H9 (cell line): ENCODE results near the gene HLA-A. TPM values are rescaled to one million over a fixed set of nuclear protein-coding genes. Genes with fewer than 3 reads are reported as not detected.

Experiments used
- DNase-seq: peaks from one replicate; pipeline ENCODE4 v3.0.0-alpha.2; 2017
- H2AFZ ChIP-seq: one replicate; pipeline ENCODE4 v1.6.1; 2013; ENCODE audit warnings: mild to moderate bottlenecking, low read length, control low read depth, moderate library complexity
- H2AK5ac ChIP-seq: 2 replicates; pipeline ENCODE4 v1.6.1; 2013; ENCODE audit warnings: low read length, control low read depth, mixed read lengths; ENCODE audit not compliant: insufficient read length
- H2BK120ac ChIP-seq: one replicate; pipeline ENCODE4 v1.6.1; 2013; ENCODE audit warnings: low read depth, mild to moderate bottlenecking, low read length, control low read depth, inconsistent platforms; ENCODE audit not compliant: poor library complexity, severe bottlenecking
- H2BK12ac ChIP-seq: 2 replicates; pipeline ENCODE4 v1.6.1; 2013; ENCODE audit warnings: low read length, control low read depth, mixed read lengths, low read depth; ENCODE audit not compliant: insufficient read length
- H2BK15ac ChIP-seq: 2 replicates; pipeline ENCODE4 v1.6.1; 2013; ENCODE audit warnings: low read depth, low read length, control low read depth
- H2BK20ac ChIP-seq: one replicate; pipeline ENCODE4 v1.6.1; 2013; ENCODE audit warnings: low read depth, mild to moderate bottlenecking, low read length, control low read depth, inconsistent platforms; ENCODE audit not compliant: poor library complexity, severe bottlenecking
- H2BK5ac ChIP-seq: 2 replicates; pipeline ENCODE4 v1.6.1; 2013; ENCODE audit warnings: low read length, control low read depth, mixed read lengths; ENCODE audit not compliant: insufficient read length
- H3K14ac ChIP-seq: 2 replicates; pipeline ENCODE4 v1.6.1; 2013; ENCODE audit warnings: low read length, control low read depth; ENCODE audit not compliant: insufficient read depth
- H3K18ac ChIP-seq: 2 replicates; pipeline ENCODE4 v1.6.1; 2013; ENCODE audit warnings: low read depth, mild to moderate bottlenecking, mixed read lengths, low read length, control low read depth; ENCODE audit not compliant: insufficient read length
- H3K23ac ChIP-seq: 2 replicates; pipeline ENCODE4 v1.6.1; 2013; ENCODE audit warnings: low read length, control low read depth, mixed read lengths, low read depth; ENCODE audit not compliant: insufficient read length
- H3K23me2 ChIP-seq: 2 replicates; pipeline ENCODE4 v1.6.1; 2013; ENCODE audit warnings: low read depth, mild to moderate bottlenecking, mixed read lengths, low read length, control low read depth; ENCODE audit not compliant: insufficient read length, poor library complexity, severe bottlenecking
- H3K27ac ChIP-seq: 2 replicates; pipeline ENCODE4 v1.5.1; 2013; ENCODE audit warnings: low read length, control low read depth, mixed read lengths, low read depth; ENCODE audit not compliant: insufficient read length
- H3K27me3 ChIP-seq: 2 replicates; pipeline ENCODE4 v1.6.1; 2013; ENCODE audit warnings: low read length, control low read depth, inconsistent platforms; ENCODE audit not compliant: insufficient read depth
- H3K4ac ChIP-seq: 2 replicates; pipeline ENCODE4 v1.6.1; 2013; ENCODE audit warnings: low read depth, mild to moderate bottlenecking, control low read depth, inconsistent platforms, low read length, moderate library complexity
- H3K4me1 ChIP-seq: 2 replicates; pipeline ENCODE4 v1.6.1; 2013; ENCODE audit warnings: low read length, control low read depth, inconsistent platforms; ENCODE audit not compliant: insufficient read depth
- H3K4me2 ChIP-seq: 2 replicates; pipeline ENCODE4 v1.6.1; 2013; ENCODE audit warnings: low read length, control low read depth, mixed read lengths; ENCODE audit not compliant: insufficient read length, insufficient read depth
- H3K56ac ChIP-seq: 2 replicates; pipeline ENCODE4 v1.6.1; 2013; ENCODE audit warnings: low read depth, mild to moderate bottlenecking, mixed read lengths, low read length, control low read depth; ENCODE audit not compliant: insufficient read length
- H3K79me1 ChIP-seq: 2 replicates; pipeline ENCODE4 v1.6.1; 2013; ENCODE audit warnings: low read depth, mild to moderate bottlenecking, moderate library complexity, low read length, control low read depth, inconsistent platforms; ENCODE audit not compliant: insufficient read depth, poor library complexity, severe bottlenecking
- H3K79me2 ChIP-seq: 2 replicates; pipeline ENCODE4 v1.6.1; 2013; ENCODE audit warnings: low read length, control low read depth, inconsistent platforms; ENCODE audit not compliant: insufficient read depth
- H3K9ac ChIP-seq: 2 replicates; pipeline ENCODE4 v1.6.1; 2013; ENCODE audit warnings: low read length, control low read depth, mixed read lengths; ENCODE audit not compliant: insufficient read length; ENCODE audit errors: extremely low read depth
- H3K9me3 ChIP-seq: one replicate; pipeline ENCODE4 v1.6.1; 2013; ENCODE audit warnings: low read depth, low read length, inconsistent platforms; ENCODE audit not compliant: control insufficient read depth
- H3T11ph ChIP-seq: one replicate; pipeline ENCODE4 v1.6.1; 2013; ENCODE audit warnings: mild to moderate bottlenecking, low read length, control low read depth, inconsistent platforms
- H4K20me1 ChIP-seq: one replicate; pipeline ENCODE4 v1.6.1; 2013; ENCODE audit not compliant: control insufficient read depth, insufficient read length, insufficient read depth
- H4K5ac ChIP-seq: 2 replicates; pipeline ENCODE4 v1.6.1; 2013; ENCODE audit warnings: low read depth, mild to moderate bottlenecking, mixed read lengths, low read length, control low read depth; ENCODE audit not compliant: insufficient read length
- H4K8ac ChIP-seq: replicated peaks from 2 replicates; pipeline ENCODE4 v1.6.1; 2013; ENCODE audit warnings: low read length, control low read depth, mixed read lengths, low read depth; ENCODE audit not compliant: insufficient read length
- H4K91ac ChIP-seq: 2 replicates; pipeline ENCODE4 v1.6.1; 2013; ENCODE audit warnings: low read depth, mild to moderate bottlenecking, moderate library complexity, mixed read lengths, low read length, control low read depth; ENCODE audit not compliant: insufficient read length
- H3K27ac Mint-ChIP-seq, 3 experiments: 2 replicates in 2 of 3; 3 replicates in 1 of 3; pipeline ENCODE4 v1.8.0; 2020 to 2021; ENCODE audit warnings: mixed read lengths in 3 of 3, mild to moderate bottlenecking in 1 of 3, moderate library complexity in 1 of 3
- H3K27me3 Mint-ChIP-seq: 2 replicates; pipeline ENCODE4 v1.8.0; 2021; ENCODE audit warnings: low read depth, mild to moderate bottlenecking, moderate library complexity, mixed read lengths
- H3K36me3 Mint-ChIP-seq, 3 experiments: 2 replicates in 2 of 3; 3 replicates in 1 of 3; pipeline ENCODE4 v1.8.0; 2020 to 2021; ENCODE audit warnings: low read depth in 3 of 3, mixed read lengths in 3 of 3; ENCODE audit not compliant: insufficient read depth in 1 of 3
- H3K4me1 Mint-ChIP-seq, 2 experiments: 2 replicates each; pipeline ENCODE4 v1.8.0; 2020; ENCODE audit warnings: mixed read lengths in 2 of 2
- H3K4me3 Mint-ChIP-seq, 2 experiments: 2 replicates in 1 of 2; 3 replicates in 1 of 2; pipeline ENCODE4 v1.8.0; 2020 to 2021; ENCODE audit warnings: mild to moderate bottlenecking in 2 of 2, mixed read lengths in 2 of 2, moderate library complexity in 1 of 2
- H3K9me3 Mint-ChIP-seq, 2 experiments: 2 replicates in 1 of 2; 3 replicates in 1 of 2; pipeline ENCODE4 v1.8.0; 2020; ENCODE audit warnings: mild to moderate bottlenecking in 2 of 2, mixed read lengths in 2 of 2, moderate library complexity in 1 of 2
- CTCF ChIP-seq: fragments of 200-600 bp; sonication (generic); conservative IDR thresholded peaks from 3 replicates; pipeline ENCODE4 v1.8.0; 2021; ENCODE audit warnings: antibody characterized with exemption, mild to moderate bottlenecking
- WGBS: extraction: QIAGEN DNeasy Blood & Tissue Kit; methylation state at CpG from one replicate; pipeline ENCODE4 v1.1.7; 2013; ENCODE audit warnings: missing lambda C conversion rate, low lambda C conversion rate, mixed read lengths; ENCODE audit not compliant: insufficient read length; ENCODE audit errors: extremely low coverage; 5-methylcytosine and 5-hydroxymethylcytosine counted together
- total RNA-seq: library from RNA; stranded (reverse); gene quantifications from 2 replicates; pipeline ENCODE4 v1.2.1, GENCODE V29; 2021

The HLA-A gene
- total RNA-seq, 1 experiment from 2014 or later = 248 TPM

GRCh38 chr6:29907637-29908340 is 34.5 kb upstream of the HLA-A start:
- Histone ChIP-seq H3K79me1 (no peaks in the 10 kb centered on the region), H2BK120ac (no peak overlapping the region), H4K91ac (no peak overlapping the region), H3K56ac (no peak overlapping the region), H2BK15ac (no peak overlapping the region), H3K4me2 (no peak overlapping the region), H3K4ac (no peak overlapping the region), H2BK5ac (no peak overlapping the region), H3K14ac (no peak overlapping the region), H3T11ph (no peak overlapping the region), H3K4me1 (no peaks in the 10 kb centered on the region), H4K5ac (no peak overlapping the region), H3K23me2 (no peaks in the 10 kb centered on the region), H3K27ac (no peak overlapping the region), H3K9ac (no peak overlapping the region), H2BK20ac (no peak overlapping the region), H3K79me2 (no peaks in the 10 kb centered on the region), H4K20me1 (no peaks in the 10 kb centered on the region), H2AFZ (no peak overlapping the region), H3K27me3 (no peaks in the 10 kb centered on the region), H2AK5ac (no peak overlapping the region), H4K8ac (no peak overlapping the region), H3K9me3 (no peaks in the 10 kb centered on the region), H2BK12ac (no peak overlapping the region), H3K18ac (no peak overlapping the region), H3K23ac (no peak overlapping the region)
- Mint-ChIP-seq H3K9me3 (no peaks in the 10 kb centered on the region), H3K4me3 (no peak overlapping the region), H3K27ac (peak overlapping the region in 1 of 3 experiments; percentile 11; a peak in 1 of 7 replicates), H3K4me1 (peaks cover 0 to 6% of the 10 kb centered on the region in 2 experiments; a peak in 1 of 4 replicates), H3K36me3 (no peaks in the 10 kb centered on the region), H3K27me3 (peaks cover 37% of the 10 kb centered on the region)
- no peak for DNase-seq
- WGBS = no CpG with 5 or more reads among the region's 6 CpGs
- no peak for TF ChIP-seq CTCF
